Naive thymus-derived CD4-positive, alpha-beta T cell (primary cell): ENCODE results near the gene PTK7. TPM values are rescaled to one million over a fixed set of nuclear protein-coding genes. Genes with fewer than 3 reads are reported as not detected.

Experiments used
- ATAC-seq: fragments of 150-1000 bp; cut with Tn5 transposase; 2 replicates; pipeline ENCODE4 v1.10.0; 2021; ENCODE audit warnings: mild to moderate bottlenecking, moderate library complexity
- CTCF ChIA-PET: fragments of 350-600 bp; sonication (Branson Sonifier 250); formaldehyde crosslinking; loops from one replicate; lab custom pipeline; 2021; ENCODE audit warnings: antibody characterized with exemption; lab: Charles Lee
- POLR2A ChIA-PET: fragments of 350-600 bp; sonication (Branson Sonifier 250); formaldehyde crosslinking; loops from one replicate; lab custom pipeline; 2021; ENCODE audit warnings: antibody characterized with exemption, inconsistent platforms; lab: Charles Lee
- DNase-seq, 9 donors: peaks; one replicate each; pipeline versions ENCODE4 v3.0.0 to v3.0.0-alpha.2; 2020 to 2022; ENCODE audit warnings: mixed read lengths in 1 of 9
- H3K27ac ChIP-seq: one replicate; pipeline ENCODE4 v1.7.0; 2013; ENCODE audit warnings: mild to moderate bottlenecking, low read depth, low read length, moderate library complexity
- H3K27me3 ChIP-seq, 2 donors: one replicate each; pipeline ENCODE4 v1.7.0; 2013; ENCODE audit warnings: low read length in 2 of 2, mild to moderate bottlenecking in 2 of 2, moderate library complexity in 2 of 2; ENCODE audit not compliant: control insufficient read depth in 2 of 2, insufficient read depth in 2 of 2
- H3K36me3 ChIP-seq, 3 experiments: 1 replicate in 2 of 3; 2 replicates in 1 of 3; pipeline ENCODE4 v1.7.0; 2013; ENCODE audit warnings: low read length in 3 of 3, mild to moderate bottlenecking in 3 of 3, moderate library complexity in 1 of 3; ENCODE audit not compliant: insufficient read depth in 3 of 3, control insufficient read depth in 2 of 3
- H3K4me1 ChIP-seq, 2 donors: one replicate each; pipeline ENCODE4 v1.7.0; 2013; ENCODE audit warnings: low read length in 2 of 2, mild to moderate bottlenecking in 2 of 2, moderate library complexity in 1 of 2; ENCODE audit not compliant: control insufficient read depth in 2 of 2, insufficient read depth in 2 of 2
- H3K4me3 ChIP-seq: 2 replicates; pipeline ENCODE4 v1.7.0; 2013; ENCODE audit warnings: mild to moderate bottlenecking, low read length
- H3K9me3 ChIP-seq, 3 experiments: 1 replicate in 2 of 3; 2 replicates in 1 of 3; pipeline ENCODE4 v1.7.0; 2013; ENCODE audit warnings: low read length in 3 of 3; ENCODE audit not compliant: control insufficient read depth in 2 of 3
- H3K27ac Mint-ChIP-seq, 9 donors: one replicate each; pipeline ENCODE4 v1.8.0; 2020 to 2022; ENCODE audit warnings: mixed read lengths in 9 of 9, mild to moderate bottlenecking in 8 of 9, moderate library complexity in 5 of 9, inconsistent platforms in 2 of 9
- H3K27me3 Mint-ChIP-seq, 5 donors: one replicate each; pipeline ENCODE4 v1.8.0; 2021 to 2022; ENCODE audit warnings: mixed read lengths in 5 of 5, mild to moderate bottlenecking in 1 of 5
- H3K36me3 Mint-ChIP-seq, 5 donors: one replicate each; pipeline ENCODE4 v1.8.0; 2020 to 2022; ENCODE audit warnings: mixed read lengths in 5 of 5, mild to moderate bottlenecking in 3 of 5, inconsistent platforms in 1 of 5
- H3K4me1 Mint-ChIP-seq, 7 donors: one replicate each; pipeline ENCODE4 v1.8.0; 2020 to 2022; ENCODE audit warnings: mixed read lengths in 7 of 7, mild to moderate bottlenecking in 3 of 7, inconsistent platforms in 1 of 7
- H3K4me3 Mint-ChIP-seq, 10 donors: one replicate each; pipeline ENCODE4 v1.8.0; 2020 to 2022; ENCODE audit warnings: mild to moderate bottlenecking in 10 of 10, mixed read lengths in 10 of 10, moderate library complexity in 6 of 10, inconsistent platforms in 2 of 10
- H3K9me3 Mint-ChIP-seq, 11 donors: one replicate each; pipeline ENCODE4 v1.8.0; 2020 to 2022; ENCODE audit warnings: mixed read lengths in 11 of 11, mild to moderate bottlenecking in 4 of 11, inconsistent platforms in 1 of 11, moderate library complexity in 1 of 11
- intact Hi-C, 2 donors: fragments of 100-400 bp; cut with micrococcal nuclease; formaldehyde crosslinking; loops; one replicate each; pipeline ENCODE4 v1.15.1; 2023
- polyA plus RNA-seq, 2 donors: library from polyadenylated mRNA; unstranded; fragments of 300-500 nt; fragmentation: Illumina TruSeq; gene quantifications; one replicate each; pipeline ENCODE4 v1.2.3, GENCODE V29; 2021
- total RNA-seq, 6 experiments: library from RNA in 5 of 6; stranded (reverse) in 5 of 6; gene quantifications; 1 replicate in 5 of 6; 2 replicates in 1 of 6; pipeline ENCODE4 v1.2.3 and lab custom pipeline; 2021 to 2026

Gene PTK7
- total and polyA plus RNA-seq, 7 experiments from 2014 or later: 0.31 to 3.5 (median 1.2) TPM

- peaks cover 10 to 54% (median 13%) of the 10 kb centered on the region in 3 experiments for H3K36me3 ChIP-seq
- no peak for DNase-seq
- intact Hi-C loops: loop anchor here (2.0 kb wide), 3 partner anchors 207 to 1441 kb away; partner anchors contain the start of genes TFEB (in 1 of the 2) and TJAP1 (in 1 of the 2)
Observed at GRCh38 chr6:43175676-43176422, 99.7 kb downstream of the PTK7 start.

GRCh38 chr6:43176423-43176786, 100.3 kb downstream of the PTK7 start:
- ATAC-seq (no peak), DNase-seq (no peak)
- ChIA-PET CTCF (no interaction called here), POLR2A (interaction anchor here (0.6 kb wide), 1 partner anchor 120 kb away, joined by 3 read pairs; no protein-coding TSS in a partner anchor)
- Mint-ChIP-seq H3K4me1 (peaks cover 31 to 49% (median 38%) of the 10 kb centered on the region in 7 donors), H3K27me3 (no peaks in the 10 kb centered on the region), H3K9me3 (no peaks in the 10 kb centered on the region), H3K27ac (peak overlapping the region in 6 of 9 donors; percentile 61 to 98 (median 84)), H3K36me3 (peaks cover 0 to 24% (median 11%) of the 10 kb centered on the region in 5 donors), H3K4me3 (no peak overlapping the region)
- H3K4me1 ChIP-seq: peaks cover 29 to 30% of the 10 kb centered on the region in 2 donors
- intact Hi-C loops: no loop called here
- H3K36me3 ChIP-seq: peaks cover 10 to 54% (median 13%) of the 10 kb centered on the region in 3 experiments
- no peaks in the 10 kb centered on the region for H3K27me3 ChIP-seq
- no peak overlapping the region for H3K4me3 ChIP-seq
- no peaks in the 10 kb centered on the region for H3K9me3 ChIP-seq
- no peak overlapping the region for H3K27ac ChIP-seq

More at GRCh38 chr6:43175676-43176422, 99.7 kb downstream of the PTK7 start:
- Mint-ChIP-seq H3K27ac (peak overlapping the region in 8 of 9 donors; percentile 60 to 98 (median 81)), H3K4me3 (no peak overlapping the region), H3K36me3 (peaks cover 0 to 26% (median 11%) of the 10 kb centered on the region in 5 donors), H3K4me1 (peaks cover 30 to 45% (median 35%) of the 10 kb centered on the region in 7 donors), H3K27me3 (no peaks in the 10 kb centered on the region), H3K9me3 (no peaks in the 10 kb centered on the region)
- H3K27me3 ChIP-seq: no peaks in the 10 kb centered on the region
- peak overlapping the region; percentile 73 for H3K27ac ChIP-seq
- CTCF ChIA-PET: no interaction called here
- no peak overlapping the region for H3K4me3 ChIP-seq
- peaks cover 26 to 29% of the 10 kb centered on the region in 2 donors for H3K4me1 ChIP-seq
- no peaks in the 10 kb centered on the region for H3K9me3 ChIP-seq
- POLR2A ChIA-PET: interaction anchor here (1.3 to 1.8 kb wide), 4 partner anchors 9 to 247 kb away, joined by 4 to 13 read pairs (median 8); partner anchors contain the start of genes CNPY3 and DNPH1
- no peak for ATAC-seq

GRCh38 chr6:43178150-43178549, 102.0 kb downstream of the PTK7 start:
- no peaks in the 10 kb centered on the region for H3K9me3 ChIP-seq
- H3K36me3 ChIP-seq: peaks cover 10 to 53% (median 13%) of the 10 kb centered on the region in 3 experiments
- no peak overlapping the region for H3K4me3 ChIP-seq
- ChIA-PET POLR2A (interaction anchor here (1.4 kb wide), 1 partner anchor 10 kb away, joined by 5 read pairs; no protein-coding TSS in a partner anchor), CTCF (interaction anchor here (0.6 kb wide), 2 partner anchors 18 to 276 kb away, joined by 3 to 4 read pairs; no protein-coding TSS in a partner anchor)
- Mint-ChIP-seq H3K4me1 (peaks cover 33 to 51% (median 41%) of the 10 kb centered on the region in 7 donors), H3K9me3 (no peaks in the 10 kb centered on the region), H3K27ac (peak overlapping the region in 6 of 9 donors; percentile 4 to 86 (median 52)), H3K27me3 (no peaks in the 10 kb centered on the region), H3K4me3 (no peak overlapping the region), H3K36me3 (peaks cover 0 to 24% (median 11%) of the 10 kb centered on the region in 5 donors)
- no peak for ATAC-seq
- H3K27ac ChIP-seq: no peak overlapping the region
- DNase-seq: no peak
- peaks cover 33% of the 10 kb centered on the region in 2 donors for H3K4me1 ChIP-seq
- intact Hi-C loops: no loop called here
- no peaks in the 10 kb centered on the region for H3K27me3 ChIP-seq

- Histone ChIP-seq H3K9me3 (no peaks in the 10 kb centered on the region), H3K4me1 (peaks cover 25 to 33% of the 10 kb centered on the region in 2 donors), H3K27ac (no peak overlapping the region), H3K36me3 (peaks cover 10 to 55% (median 13%) of the 10 kb centered on the region in 3 experiments), H3K4me3 (no peak overlapping the region), H3K27me3 (no peaks in the 10 kb centered on the region)
- Mint-ChIP-seq H3K4me3 (no peak overlapping the region), H3K27ac (peak overlapping the region in 3 of 9 donors; percentile 4 to 52 (median 31)), H3K4me1 (peaks cover 33 to 51% (median 41%) of the 10 kb centered on the region in 7 donors), H3K36me3 (peaks cover 0 to 27% (median 13%) of the 10 kb centered on the region in 5 donors), H3K9me3 (no peaks in the 10 kb centered on the region), H3K27me3 (no peaks in the 10 kb centered on the region)
- ATAC-seq (no peak), DNase-seq (no peak)
- intact Hi-C loops: no loop called here
- ChIA-PET POLR2A (interaction anchor here (0.8 kb wide), 1 partner anchor 250 kb away, joined by 4 read pairs; the partner anchor contains the start of gene CNPY3), CTCF (no interaction called here)
Observed at GRCh38 chr6:43178951-43179830, 103.1 kb downstream of the PTK7 start.

DNA sequence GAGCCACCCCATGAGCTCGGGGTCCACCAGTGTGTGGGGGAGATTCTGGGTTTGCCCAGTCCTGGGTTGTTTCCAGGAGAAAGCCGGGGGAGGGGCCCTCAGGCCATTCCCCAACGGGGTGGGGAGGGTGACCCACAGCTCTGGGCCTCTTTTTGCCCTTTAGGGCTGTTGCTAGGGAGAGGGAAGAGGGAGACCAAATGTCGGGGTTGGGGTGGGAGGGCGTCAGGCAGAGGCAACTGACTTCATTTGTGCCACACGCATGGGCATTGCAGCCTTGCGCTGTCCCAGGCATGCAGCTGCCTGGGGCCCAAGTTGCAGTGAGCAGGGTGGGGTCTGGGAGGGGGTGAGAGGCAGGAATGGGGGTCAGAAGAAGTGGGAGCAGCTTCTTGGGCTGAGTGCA, 103.9 kb downstream of the PTK7 start:
- Mint-ChIP-seq H3K27me3 (no peaks in the 10 kb centered on the region), H3K9me3 (no peaks in the 10 kb centered on the region), H3K4me1 (peaks cover 36 to 51% (median 44%) of the 10 kb centered on the region in 7 donors), H3K4me3 (no peak overlapping the region), H3K27ac (peak overlapping the region in 1 of 9 donors; percentile 76), H3K36me3 (peaks cover 0 to 27% (median 15%) of the 10 kb centered on the region in 5 donors)
- intact Hi-C loops: no loop called here
- H3K4me1 ChIP-seq: peaks cover 27 to 33% of the 10 kb centered on the region in 2 donors
- POLR2A ChIA-PET: interaction anchor here (0.8 to 1.7 kb wide), 3 partner anchors 8 to 250 kb away, joined by 3 to 6 read pairs (median 4); partner anchors contain the start of genes CNPY3 and SRF
- no peaks in the 10 kb centered on the region for H3K27me3 ChIP-seq
- H3K9me3 ChIP-seq: no peaks in the 10 kb centered on the region
- ATAC-seq (no peak), DNase-seq (no peak)
- no peak overlapping the region for H3K4me3 ChIP-seq
- CTCF ChIA-PET: no interaction called here
- peaks cover 10 to 59% (median 11%) of the 10 kb centered on the region in 3 experiments for H3K36me3 ChIP-seq
- no peak overlapping the region for H3K27ac ChIP-seq

DNA sequence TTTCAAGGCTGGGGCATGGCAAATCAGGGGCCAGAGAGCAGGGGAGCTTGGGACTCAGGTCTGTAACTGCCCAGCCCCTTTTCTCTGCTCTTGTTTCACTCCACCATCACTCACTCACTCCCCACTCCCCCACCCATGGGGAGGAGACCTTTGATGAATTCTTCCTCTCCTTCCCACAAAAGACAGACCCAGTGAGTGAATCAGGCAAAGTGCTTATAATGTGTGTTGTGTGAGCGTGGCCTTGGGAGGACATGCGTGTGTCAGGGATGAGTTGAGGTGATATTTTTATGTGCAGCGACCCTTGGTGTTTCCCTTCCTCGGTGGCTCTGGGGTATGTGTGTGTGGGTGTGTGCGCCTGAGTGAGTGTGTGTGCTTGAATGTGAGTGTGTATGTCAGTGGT, 104.9 kb downstream of the PTK7 start:
- H3K27ac ChIP-seq: peak overlapping the region; percentile 87
- Mint-ChIP-seq H3K27me3 (no peaks in the 10 kb centered on the region), H3K4me1 (peaks cover 40 to 52% (median 47%) of the 10 kb centered on the region in 7 donors), H3K4me3 (peak overlapping the region; percentile 33 to 97 (median 92)), H3K9me3 (no peaks in the 10 kb centered on the region), H3K27ac (peak overlapping the region; percentile 67 to 97 (median 94)), H3K36me3 (peaks cover 0 to 29% (median 20%) of the 10 kb centered on the region in 5 donors)
- ChIA-PET CTCF (interaction anchor here (0.6 kb wide), 1 partner anchor 346 kb away, joined by 3 read pairs; no protein-coding TSS in a partner anchor), POLR2A (interaction anchor here (0.6 to 1.7 kb wide), 3 partner anchors 9 to 136 kb away, joined by 3 to 6 read pairs (median 3); partner anchors contain the start of gene SRF)
- no peaks in the 10 kb centered on the region for H3K9me3 ChIP-seq
- no peak overlapping the region for H3K4me3 ChIP-seq
- H3K36me3 ChIP-seq: peaks cover 4 to 52% (median 10%) of the 10 kb centered on the region in 3 experiments
- H3K4me1 ChIP-seq: peaks cover 34 to 40% of the 10 kb centered on the region in 2 donors
- no peak for DNase-seq
- H3K27me3 ChIP-seq: no peaks in the 10 kb centered on the region
- no peak for ATAC-seq
- intact Hi-C loops: no loop called here
